ENCODE results near the gene PPP1R9A.

The PPP1R9A gene

DNA sequence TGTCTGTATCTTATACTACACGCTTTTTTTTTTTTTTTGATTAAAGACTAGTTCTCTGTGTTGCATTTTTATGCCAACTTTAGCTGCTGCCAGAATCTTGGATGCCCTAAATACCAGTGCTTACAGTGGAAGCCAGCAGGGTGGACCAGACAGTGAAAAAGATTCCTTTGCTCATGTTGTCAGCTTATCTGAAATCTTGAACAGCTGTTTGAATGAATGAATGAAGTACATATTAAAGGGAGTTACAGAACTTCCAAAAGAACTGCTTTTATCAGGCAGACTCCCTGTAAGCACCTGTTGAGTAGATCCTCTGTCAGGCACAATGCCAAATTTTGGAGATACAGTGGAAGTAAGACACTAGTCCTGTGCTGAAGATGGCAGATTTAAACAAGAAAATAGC, 184.9 kb downstream of the PPP1R9A start:
- no peaks in the 10 kb centered on the region for H3K9me3 ChIP-seq (ENCODE audit: control insufficient read depth, low read depth, low read length)
- no peaks in the 10 kb centered on the region for H3K4me1 ChIP-seq (ENCODE audit: control insufficient read depth, low read depth, low read length)
- H3K27ac ChIP-seq (ENCODE audit: low read length) = no peak overlapping the region
- no peak overlapping the region for H3K4me3 ChIP-seq (ENCODE audit: low read length)
- no peak overlapping the region for H3K9ac ChIP-seq (ENCODE audit: low read length)
- no peaks in the 10 kb centered on the region for H3K27me3 ChIP-seq (ENCODE audit: control insufficient read depth, insufficient read depth, low read length)
- no peaks in the 10 kb centered on the region for H3K36me3 ChIP-seq (ENCODE audit: control insufficient read depth, low read depth, low read length)

DNA sequence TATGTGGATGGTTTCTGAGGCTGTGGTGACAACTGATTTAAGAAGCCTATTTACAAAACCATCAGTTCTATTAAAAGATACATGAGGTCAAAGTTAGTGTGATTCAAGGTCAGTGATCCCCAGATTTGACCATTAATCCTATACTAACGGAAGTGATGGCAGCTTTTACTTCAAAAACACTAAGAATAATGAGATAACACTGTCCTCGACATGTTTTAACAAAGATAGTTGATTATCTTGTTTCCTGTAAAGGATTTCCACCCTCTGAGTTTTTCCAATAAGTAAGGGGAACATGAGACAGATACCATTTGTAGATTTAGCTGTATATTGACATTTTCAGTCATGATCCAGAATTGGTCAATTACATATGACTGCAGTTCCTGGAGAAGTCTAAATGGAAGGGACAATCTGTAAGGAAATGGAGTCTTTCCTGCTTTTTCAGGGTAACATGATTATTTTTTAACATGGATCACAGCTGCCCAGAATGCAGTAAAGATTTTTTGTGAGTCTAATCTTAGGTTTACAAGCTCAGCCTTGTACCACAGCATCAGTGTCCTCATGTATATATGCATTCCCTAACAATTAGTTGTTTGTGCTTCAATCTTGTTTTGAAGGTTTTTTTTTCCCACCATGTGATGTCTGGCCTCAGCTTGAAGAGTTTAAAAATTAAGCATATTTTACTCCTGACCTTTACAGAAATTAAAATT, 188.0 kb downstream of the PPP1R9A start:
- Histone ChIP-seq H3K9ac (ENCODE audit: low read length) (no peak overlapping the region), H3K36me3 (ENCODE audit: control insufficient read depth, low read depth, low read length) (no peaks in the 10 kb centered on the region), H3K9me3 (ENCODE audit: control insufficient read depth, low read depth, low read length) (no peaks in the 10 kb centered on the region), H3K4me1 (ENCODE audit: control insufficient read depth, low read depth, low read length) (no peaks in the 10 kb centered on the region), H3K4me3 (ENCODE audit: low read length) (no peak overlapping the region), H3K27ac (ENCODE audit: low read length) (no peak overlapping the region), H3K27me3 (ENCODE audit: control insufficient read depth, insufficient read depth, low read length) (no peaks in the 10 kb centered on the region)

GRCh38 chr7:95095966-95096540, 188.7 kb downstream of the PPP1R9A start:
- H3K27me3 ChIP-seq (ENCODE audit: control insufficient read depth, insufficient read depth, low read length) = no peaks in the 10 kb centered on the region
- no peaks in the 10 kb centered on the region for H3K9me3 ChIP-seq (ENCODE audit: control insufficient read depth, low read depth, low read length)
- no peak overlapping the region for H3K27ac ChIP-seq (ENCODE audit: low read length)
- H3K4me3 ChIP-seq (ENCODE audit: low read length) = no peak overlapping the region
- no peaks in the 10 kb centered on the region for H3K4me1 ChIP-seq (ENCODE audit: control insufficient read depth, low read depth, low read length)
- H3K9ac ChIP-seq (ENCODE audit: low read length) = no peak overlapping the region
- no peaks in the 10 kb centered on the region for H3K36me3 ChIP-seq (ENCODE audit: control insufficient read depth, low read depth, low read length)

- H3K36me3 ChIP-seq (ENCODE audit: control insufficient read depth, low read depth, low read length) = no peaks in the 10 kb centered on the region
- H3K27me3 ChIP-seq (ENCODE audit: control insufficient read depth, insufficient read depth, low read length) = no peaks in the 10 kb centered on the region
- no peaks in the 10 kb centered on the region for H3K4me1 ChIP-seq (ENCODE audit: control insufficient read depth, low read depth, low read length)
- no peak overlapping the region for H3K9ac ChIP-seq (ENCODE audit: low read length)
- H3K27ac ChIP-seq (ENCODE audit: low read length) = no peak overlapping the region
- H3K4me3 ChIP-seq (ENCODE audit: low read length) = no peak overlapping the region
- H3K9me3 ChIP-seq (ENCODE audit: control insufficient read depth, low read depth, low read length) = no peaks in the 10 kb centered on the region
Observed at GRCh38 chr7:95097291-95097690, 189.9 kb downstream of the PPP1R9A start.

DNA sequence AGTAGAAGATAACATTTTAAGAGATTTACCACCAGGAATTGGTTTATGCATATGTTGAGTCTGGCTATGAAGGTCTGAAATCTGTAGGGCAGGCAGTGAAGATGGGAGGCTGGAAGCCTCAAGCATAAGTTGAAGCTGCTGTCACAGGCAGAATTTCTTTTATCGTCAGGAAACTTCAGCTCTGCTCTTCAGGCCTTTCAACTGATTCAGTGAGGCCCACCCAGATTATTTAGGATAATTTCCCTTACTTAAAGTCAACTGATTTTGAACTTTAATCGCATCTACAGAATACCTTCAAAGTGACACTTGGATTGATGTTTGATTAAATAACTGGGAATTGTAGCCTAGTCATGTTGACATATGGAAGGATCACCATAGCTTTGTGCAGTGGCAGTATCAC, 190.5 kb downstream of the PPP1R9A start:
- H3K4me3 ChIP-seq (ENCODE audit: low read length) = no peak overlapping the region
- no peaks in the 10 kb centered on the region for H3K4me1 ChIP-seq (ENCODE audit: control insufficient read depth, low read depth, low read length)
- H3K27me3 ChIP-seq (ENCODE audit: control insufficient read depth, insufficient read depth, low read length) = no peaks in the 10 kb centered on the region
- H3K9ac ChIP-seq (ENCODE audit: low read length) = no peak overlapping the region
- H3K36me3 ChIP-seq (ENCODE audit: control insufficient read depth, low read depth, low read length) = no peaks in the 10 kb centered on the region
- no peak overlapping the region for H3K27ac ChIP-seq (ENCODE audit: low read length)
- H3K9me3 ChIP-seq (ENCODE audit: control insufficient read depth, low read depth, low read length) = no peaks in the 10 kb centered on the region

DNA sequence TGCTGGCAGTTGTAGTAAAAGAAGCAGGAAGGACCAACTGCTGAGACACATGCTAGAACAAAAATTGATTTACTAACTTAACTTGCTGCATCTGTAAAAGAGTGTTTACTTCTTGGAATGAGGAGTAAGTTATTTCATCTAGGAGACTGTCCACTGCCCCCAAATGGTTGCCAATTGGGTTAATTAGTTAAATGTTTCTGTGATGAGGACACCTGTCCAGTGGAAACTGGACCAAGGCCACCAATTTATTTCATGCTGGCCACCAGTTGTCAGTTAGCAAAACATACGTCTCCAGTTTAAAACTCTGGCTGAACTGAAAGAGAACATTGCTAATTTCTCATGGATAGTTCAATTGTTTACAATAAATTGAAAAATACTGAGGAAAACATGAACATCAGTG, 191.7 kb downstream of the PPP1R9A start:
- no peaks in the 10 kb centered on the region for H3K4me1 ChIP-seq (ENCODE audit: control insufficient read depth, low read depth, low read length)
- no peak overlapping the region for H3K4me3 ChIP-seq (ENCODE audit: low read length)
- no peaks in the 10 kb centered on the region for H3K9me3 ChIP-seq (ENCODE audit: control insufficient read depth, low read depth, low read length)
- no peaks in the 10 kb centered on the region for H3K27me3 ChIP-seq (ENCODE audit: control insufficient read depth, insufficient read depth, low read length)
- no peak overlapping the region for H3K9ac ChIP-seq (ENCODE audit: low read length)
- H3K36me3 ChIP-seq (ENCODE audit: control insufficient read depth, low read depth, low read length) = no peaks in the 10 kb centered on the region
- H3K27ac ChIP-seq (ENCODE audit: low read length) = no peak overlapping the region

DNA sequence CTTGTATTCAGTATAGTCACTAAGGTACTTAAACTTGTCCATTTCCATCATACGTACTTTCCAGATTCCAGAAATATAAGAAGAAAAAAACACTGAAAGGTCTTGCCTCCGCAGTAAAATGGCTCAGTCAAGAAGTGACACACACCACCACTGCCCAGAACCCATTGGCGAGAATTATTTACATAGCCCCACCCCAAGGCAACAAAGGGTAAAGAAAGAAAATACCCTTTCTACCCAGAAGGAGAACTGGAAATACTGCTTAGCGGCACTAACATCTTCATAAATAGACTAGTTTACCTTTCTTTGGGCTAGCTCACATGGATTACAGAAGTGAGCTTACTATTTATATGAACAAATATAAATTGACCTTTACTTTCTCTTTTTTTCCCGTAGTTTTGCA, 194.0 kb downstream of the PPP1R9A start:
- Histone ChIP-seq H3K36me3 (ENCODE audit: control insufficient read depth, low read depth, low read length) (no peaks in the 10 kb centered on the region), H3K4me3 (ENCODE audit: low read length) (no peak overlapping the region), H3K9ac (ENCODE audit: low read length) (no peak overlapping the region), H3K4me1 (ENCODE audit: control insufficient read depth, low read depth, low read length) (no peaks in the 10 kb centered on the region), H3K9me3 (ENCODE audit: control insufficient read depth, low read depth, low read length) (no peaks in the 10 kb centered on the region), H3K27me3 (ENCODE audit: control insufficient read depth, insufficient read depth, low read length) (no peaks in the 10 kb centered on the region), H3K27ac (ENCODE audit: low read length) (no peak overlapping the region)

DNA sequence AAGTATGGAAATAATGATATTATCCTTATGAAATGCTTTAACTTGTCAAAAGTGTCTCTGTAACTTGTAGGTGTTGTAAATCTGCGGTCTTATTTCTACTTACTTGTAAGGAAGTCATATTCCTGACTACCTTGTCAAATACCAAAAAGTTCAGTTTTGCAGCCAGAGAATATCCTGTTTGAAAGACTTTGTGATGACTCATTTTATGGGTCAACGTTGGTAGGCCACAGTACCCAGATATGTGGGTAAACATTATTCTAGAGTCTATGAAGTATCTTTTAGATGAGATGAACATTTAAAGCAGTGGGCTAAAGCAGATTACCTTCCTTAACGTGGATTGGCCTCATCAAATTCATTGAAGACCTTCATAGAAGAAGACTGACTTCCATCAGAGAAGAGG, 195.3 kb downstream of the PPP1R9A start:
- Histone ChIP-seq H3K9me3 (ENCODE audit: control insufficient read depth, low read depth, low read length) (no peaks in the 10 kb centered on the region), H3K27me3 (ENCODE audit: control insufficient read depth, insufficient read depth, low read length) (no peaks in the 10 kb centered on the region), H3K4me1 (ENCODE audit: control insufficient read depth, low read depth, low read length) (no peaks in the 10 kb centered on the region), H3K9ac (ENCODE audit: low read length) (no peak overlapping the region), H3K4me3 (ENCODE audit: low read length) (no peak overlapping the region), H3K27ac (ENCODE audit: low read length) (no peak overlapping the region), H3K36me3 (ENCODE audit: control insufficient read depth, low read depth, low read length) (no peaks in the 10 kb centered on the region)

DNA sequence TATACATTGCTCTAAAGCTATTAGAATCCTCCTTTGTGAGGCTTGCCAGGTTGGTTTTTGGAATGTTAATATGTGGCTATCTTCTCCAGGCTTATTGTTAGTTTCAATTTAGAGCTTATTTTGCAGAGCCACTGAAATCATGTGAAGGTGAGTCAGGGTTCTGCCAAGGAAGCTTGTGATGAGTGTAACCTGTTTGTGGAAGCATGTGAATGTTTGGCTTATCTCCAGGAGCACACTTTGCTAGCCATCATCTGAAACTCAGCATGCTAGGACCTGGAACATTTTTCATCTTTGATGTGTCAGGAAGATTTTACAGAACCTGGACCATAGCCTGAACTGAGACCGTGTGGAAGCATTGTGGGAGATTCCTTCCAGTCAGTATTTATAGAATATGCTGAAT, 197.3 kb downstream of the PPP1R9A start:
- Histone ChIP-seq H3K4me1 (ENCODE audit: control insufficient read depth, low read depth, low read length) (no peaks in the 10 kb centered on the region), H3K27ac (ENCODE audit: low read length) (no peak overlapping the region), H3K4me3 (ENCODE audit: low read length) (no peak overlapping the region), H3K27me3 (ENCODE audit: control insufficient read depth, insufficient read depth, low read length) (no peaks in the 10 kb centered on the region), H3K9me3 (ENCODE audit: control insufficient read depth, low read depth, low read length) (no peaks in the 10 kb centered on the region), H3K9ac (ENCODE audit: low read length) (no peak overlapping the region), H3K36me3 (ENCODE audit: control insufficient read depth, low read depth, low read length) (no peaks in the 10 kb centered on the region)

GRCh38 chr7:95105627-95106026, 198.2 kb downstream of the PPP1R9A start:
- H3K4me1 ChIP-seq (ENCODE audit: control insufficient read depth, low read depth, low read length) = no peaks in the 10 kb centered on the region
- H3K9ac ChIP-seq (ENCODE audit: low read length) = no peak overlapping the region
- no peaks in the 10 kb centered on the region for H3K36me3 ChIP-seq (ENCODE audit: control insufficient read depth, low read depth, low read length)
- no peak overlapping the region for H3K27ac ChIP-seq (ENCODE audit: low read length)
- H3K27me3 ChIP-seq (ENCODE audit: control insufficient read depth, insufficient read depth, low read length) = no peaks in the 10 kb centered on the region
- no peak overlapping the region for H3K4me3 ChIP-seq (ENCODE audit: low read length)
- H3K9me3 ChIP-seq (ENCODE audit: control insufficient read depth, low read depth, low read length) = no peaks in the 10 kb centered on the region

DNA sequence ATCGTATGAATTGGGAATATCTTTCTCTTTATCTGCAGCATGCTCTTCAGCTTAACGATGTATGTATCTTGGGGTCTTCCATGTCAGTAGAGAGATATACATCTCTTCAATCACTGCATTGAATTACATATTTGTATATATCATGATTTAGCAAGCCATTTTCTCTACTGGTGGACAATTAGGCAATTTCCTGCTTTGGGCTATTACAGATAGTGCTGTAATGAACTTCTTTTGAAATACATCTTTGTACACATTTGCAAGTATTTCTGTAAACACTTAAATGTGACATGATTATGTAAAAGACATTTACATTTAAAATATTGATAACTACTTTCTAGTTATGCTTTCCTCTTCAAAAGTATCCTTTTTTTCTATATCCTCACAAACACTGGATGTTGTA, 199.0 kb downstream of the PPP1R9A start:
- H3K27me3 ChIP-seq (ENCODE audit: control insufficient read depth, insufficient read depth, low read length) = no peaks in the 10 kb centered on the region
- H3K4me3 ChIP-seq (ENCODE audit: low read length) = no peak overlapping the region
- no peaks in the 10 kb centered on the region for H3K9me3 ChIP-seq (ENCODE audit: control insufficient read depth, low read depth, low read length)
- no peak overlapping the region for H3K27ac ChIP-seq (ENCODE audit: low read length)
- no peaks in the 10 kb centered on the region for H3K36me3 ChIP-seq (ENCODE audit: control insufficient read depth, low read depth, low read length)
- no peak overlapping the region for H3K9ac ChIP-seq (ENCODE audit: low read length)
- no peaks in the 10 kb centered on the region for H3K4me1 ChIP-seq (ENCODE audit: control insufficient read depth, low read depth, low read length)

DNA sequence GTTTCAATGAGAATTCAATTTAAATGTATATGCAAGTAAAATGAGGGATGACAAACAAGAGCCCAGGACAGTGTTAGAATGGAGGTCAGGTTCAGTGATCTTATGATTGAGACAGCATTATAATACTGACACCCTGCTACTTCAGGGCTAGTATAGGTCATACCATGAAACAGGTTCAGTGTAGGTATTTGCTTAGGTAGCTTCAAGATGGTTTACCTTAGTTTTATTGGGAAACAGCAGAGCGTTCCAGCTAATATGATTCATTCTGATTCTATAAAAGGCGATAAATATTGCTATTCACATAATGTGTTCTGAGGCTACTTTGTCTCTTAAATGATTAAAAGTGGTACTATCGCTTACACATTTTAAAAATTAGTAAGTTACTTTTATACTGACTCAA, 203.3 kb downstream of the PPP1R9A start:
- Histone ChIP-seq H3K9me3 (ENCODE audit: control insufficient read depth, low read depth, low read length) (no peaks in the 10 kb centered on the region), H3K4me3 (ENCODE audit: low read length) (no peak overlapping the region), H3K36me3 (ENCODE audit: control insufficient read depth, low read depth, low read length) (no peaks in the 10 kb centered on the region), H3K9ac (ENCODE audit: low read length) (no peak overlapping the region), H3K27ac (ENCODE audit: low read length) (no peak overlapping the region), H3K4me1 (ENCODE audit: control insufficient read depth, low read depth, low read length) (no peaks in the 10 kb centered on the region), H3K27me3 (ENCODE audit: control insufficient read depth, insufficient read depth, low read length) (no peaks in the 10 kb centered on the region)

Measured in iPS-18a (cell line).